Panc1 (cell line): ENCODE measurements around the gene SCNN1G. TPM values are rescaled to one million over a fixed set of nuclear protein-coding genes. Genes with fewer than 3 reads are reported as not detected.

Source experiments
- ATAC-seq: fragments of 200-7000 bp; cut with Tn5 transposase; 2 replicates; pipeline ENCODE4 v1.9.1; 2020; ENCODE audit warnings: mild to moderate bottlenecking, moderate library complexity
- BruUV-seq: library from RNA; stranded (reverse); fragments of 400-500 nt; replicated peaks from 2 replicates; lab custom pipeline; 2021; lab: Mats Ljungman, UMichigan
- CTCF ChIA-PET: fragments of 300-600 bp; sonication (Branson Sonifier 250); formaldehyde crosslinking; loops from one replicate; lab custom pipeline; 2022; ENCODE audit warnings: antibody characterized with exemption; lab: Charles Lee
- POLR2A ChIA-PET: fragments of 300-600 bp; sonication (Branson Sonifier 250); formaldehyde crosslinking; loops from one replicate; lab custom pipeline; 2022; ENCODE audit warnings: antibody characterized with exemption; lab: Charles Lee
- DNase-seq: peaks from one replicate; pipeline ENCODE4 v3.0.0-alpha.2; 2010; ENCODE audit warnings: low read depth, low spot score
- H3K27ac ChIP-seq: 2 replicates; pipeline ENCODE4 v1.5.1; 2011; ENCODE audit warnings: mild to moderate bottlenecking, low read length, inconsistent platforms
- H3K27me3 ChIP-seq: fragments of 200-500 bp; sonication (Bioruptor generic); 2 replicates; pipeline ENCODE4 v1.6.0; 2014; ENCODE audit warnings: low read length, inconsistent platforms; ENCODE audit not compliant: control insufficient read depth, insufficient read depth
- H3K36me3 ChIP-seq: fragments of 200-500 bp; sonication (Bioruptor generic); 2 replicates; pipeline ENCODE4 v1.5.1; 2014; ENCODE audit warnings: inconsistent platforms, mild to moderate bottlenecking, low read length, moderate library complexity; ENCODE audit not compliant: control insufficient read depth, insufficient read depth
- H3K4me1 ChIP-seq: 2 replicates; pipeline ENCODE4 v1.5.1; 2011; ENCODE audit warnings: inconsistent platforms, mild to moderate bottlenecking, low read length, moderate library complexity; ENCODE audit not compliant: control insufficient read depth, insufficient read depth
- H3K4me3 ChIP-seq, 2 experiments: 2 replicates each; pipeline ENCODE4 v1.5.1; 2011 to 2012; ENCODE audit warnings: low read depth in 2 of 2, low read length in 2 of 2, mild to moderate bottlenecking in 2 of 2, inconsistent platforms in 1 of 2, moderate library complexity in 1 of 2
- H3K9me3 ChIP-seq: fragments of 200-500 bp; sonication (Bioruptor generic); 2 replicates; pipeline ENCODE4 v1.5.1; 2014; ENCODE audit warnings: low read depth, mild to moderate bottlenecking, inconsistent platforms, low read length, moderate library complexity; ENCODE audit not compliant: control insufficient read depth, insufficient read depth
- POLR2AphosphoS5 ChIP-seq: IDR thresholded peaks from 2 replicates; pipeline ENCODE4 v1.6.1; 2012; ENCODE audit warnings: mild to moderate bottlenecking, low read depth, low read length, moderate library complexity
- SIN3A ChIP-seq: IDR thresholded peaks from 2 replicates; pipeline ENCODE4 v1.6.1; 2012; ENCODE audit warnings: low read depth, mild to moderate bottlenecking, low read length, moderate library complexity, borderline replicate concordance; ENCODE audit not compliant: insufficient read depth
- TCF7L2 ChIP-seq: IDR thresholded peaks from 2 replicates; pipeline ENCODE4 v1.6.1; 2011; ENCODE audit warnings: mild to moderate bottlenecking, low read depth, low read length, inconsistent platforms
- in situ Hi-C: cut with HindIII; loops from 2 replicates; pipeline ENCODE4 v1.10.0; 2016; ENCODE audit warnings: low sequenced_read_pairs, low pct_unique_long_range_greater_than_20kb
- intact Hi-C: fragments of 100-400 bp; cut with micrococcal nuclease; formaldehyde crosslinking; loops from one replicate; pipeline ENCODE4 v1.10.0; 2022; ENCODE audit not compliant: unreplicated experiment
- total RNA-seq: library from RNA; stranded (reverse); gene quantifications from one replicate; pipeline ENCODE4 v1.2.1, GENCODE V29; 2021; ENCODE audit not compliant: unreplicated experiment
- TF ChIP-seq, protein P1 (sequence below), 2 experiments: IDR thresholded peaks; 2 replicates each; pipeline ENCODE4 v1.6.1; 2011 to 2012; ENCODE audit warnings: low read depth in 2 of 2, control low read depth in 1 of 2, low read length in 1 of 2, mild to moderate bottlenecking in 1 of 2, moderate library complexity in 1 of 2; ENCODE audit not compliant: insufficient read depth in 1 of 2
- TF ChIP-seq, protein P2 (sequence below): fragments of 450-650 bp; IDR thresholded peaks from 2 replicates; pipeline ENCODE4 v1.5.1; 2017; ENCODE audit warnings: mild to moderate bottlenecking

Gene SCNN1G
- total RNA-seq, 1 experiment from 2014 or later, result 3.4 TPM

DNA sequence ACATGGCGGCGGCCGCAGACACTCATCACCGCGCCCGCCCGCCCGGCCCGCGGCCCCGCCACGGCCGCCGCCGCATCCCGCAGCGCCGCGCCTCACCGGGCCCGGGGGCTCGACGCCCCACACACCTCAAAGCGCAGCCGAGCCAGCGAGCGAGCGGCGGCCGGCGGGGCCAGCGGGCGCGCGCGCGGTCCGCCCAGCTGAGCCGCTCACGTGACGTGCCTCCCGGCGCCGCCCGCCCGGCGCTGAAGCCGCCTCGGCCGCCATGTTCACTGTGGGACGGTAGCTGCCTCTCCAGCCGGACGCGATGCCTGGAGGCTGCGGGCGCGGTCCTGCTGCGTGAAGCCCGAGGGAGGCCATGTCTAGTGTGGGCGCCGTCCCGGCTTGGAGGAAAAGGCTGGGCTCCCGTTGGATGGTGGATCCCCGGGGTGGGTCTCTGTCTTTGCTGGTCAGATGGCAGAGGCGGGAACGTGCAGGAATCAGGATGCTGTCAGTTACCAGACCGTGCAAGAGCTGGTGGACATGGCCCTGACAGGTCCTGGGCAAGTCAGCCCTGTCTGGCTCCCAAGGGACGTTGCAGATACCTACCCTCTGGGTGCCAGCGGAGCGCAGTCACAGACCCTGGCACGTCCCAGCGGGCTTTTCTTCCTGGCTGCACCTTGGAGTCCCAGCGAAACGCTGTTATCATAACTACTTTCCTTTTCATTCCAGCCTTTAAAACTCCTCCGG is 33.1 kb upstream of the SCNN1G start, which contains the start of gene USP31:
Gene USP31, minus strand, starts transcription at position 186 of the 726 bp plus-strand sequence. Its CDS starts 182 bp downstream, at position 4.
- BruUV-seq, result no TSS peak
- peaks cover 2% of the 10 kb centered on the region; the same call in 1 of the 2 replicates for H3K27me3 ChIP-seq
- peaks cover 30% of the 10 kb centered on the region for H3K4me1 ChIP-seq
- peak; percentile 68 for DNase-seq
- intact Hi-C loops, result no loop called here
- peak within 1 kb of the TSS; percentile 80 to 89 for H3K4me3 ChIP-seq
- CTCF ChIA-PET, result no interaction called here
- in situ Hi-C loops, result no loop called here
- no peaks in the 10 kb centered on the region for H3K9me3 ChIP-seq
- POLR2A ChIA-PET, result no interaction called here
- peak within 1 kb of the TSS; percentile 87 for H3K27ac ChIP-seq
- TF ChIP-seq SIN3A (peak; percentile 74; the same call in 1 of the 2 replicates), POLR2AphosphoS5 (peak; percentile 27), TCF7L2 (peak; percentile 41; the same call in 1 of the 2 replicates)
- TF ChIP-seq, protein P1, sequence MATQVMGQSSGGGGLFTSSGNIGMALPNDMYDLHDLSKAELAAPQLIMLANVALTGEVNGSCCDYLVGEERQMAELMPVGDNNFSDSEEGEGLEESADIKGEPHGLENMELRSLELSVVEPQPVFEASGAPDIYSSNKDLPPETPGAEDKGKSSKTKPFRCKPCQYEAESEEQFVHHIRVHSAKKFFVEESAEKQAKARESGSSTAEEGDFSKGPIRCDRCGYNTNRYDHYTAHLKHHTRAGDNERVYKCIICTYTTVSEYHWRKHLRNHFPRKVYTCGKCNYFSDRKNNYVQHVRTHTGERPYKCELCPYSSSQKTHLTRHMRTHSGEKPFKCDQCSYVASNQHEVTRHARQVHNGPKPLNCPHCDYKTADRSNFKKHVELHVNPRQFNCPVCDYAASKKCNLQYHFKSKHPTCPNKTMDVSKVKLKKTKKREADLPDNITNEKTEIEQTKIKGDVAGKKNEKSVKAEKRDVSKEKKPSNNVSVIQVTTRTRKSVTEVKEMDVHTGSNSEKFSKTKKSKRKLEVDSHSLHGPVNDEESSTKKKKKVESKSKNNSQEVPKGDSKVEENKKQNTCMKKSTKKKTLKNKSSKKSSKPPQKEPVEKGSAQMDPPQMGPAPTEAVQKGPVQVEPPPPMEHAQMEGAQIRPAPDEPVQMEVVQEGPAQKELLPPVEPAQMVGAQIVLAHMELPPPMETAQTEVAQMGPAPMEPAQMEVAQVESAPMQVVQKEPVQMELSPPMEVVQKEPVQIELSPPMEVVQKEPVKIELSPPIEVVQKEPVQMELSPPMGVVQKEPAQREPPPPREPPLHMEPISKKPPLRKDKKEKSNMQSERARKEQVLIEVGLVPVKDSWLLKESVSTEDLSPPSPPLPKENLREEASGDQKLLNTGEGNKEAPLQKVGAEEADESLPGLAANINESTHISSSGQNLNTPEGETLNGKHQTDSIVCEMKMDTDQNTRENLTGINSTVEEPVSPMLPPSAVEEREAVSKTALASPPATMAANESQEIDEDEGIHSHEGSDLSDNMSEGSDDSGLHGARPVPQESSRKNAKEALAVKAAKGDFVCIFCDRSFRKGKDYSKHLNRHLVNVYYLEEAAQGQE (IDR thresholded peaks at IDR 0.05; ENCODE audit: insufficient read depth in 1 of 2, low read depth in 2 of 2, low read length in 1 of 2), result no peak
- TF ChIP-seq, protein P2, sequence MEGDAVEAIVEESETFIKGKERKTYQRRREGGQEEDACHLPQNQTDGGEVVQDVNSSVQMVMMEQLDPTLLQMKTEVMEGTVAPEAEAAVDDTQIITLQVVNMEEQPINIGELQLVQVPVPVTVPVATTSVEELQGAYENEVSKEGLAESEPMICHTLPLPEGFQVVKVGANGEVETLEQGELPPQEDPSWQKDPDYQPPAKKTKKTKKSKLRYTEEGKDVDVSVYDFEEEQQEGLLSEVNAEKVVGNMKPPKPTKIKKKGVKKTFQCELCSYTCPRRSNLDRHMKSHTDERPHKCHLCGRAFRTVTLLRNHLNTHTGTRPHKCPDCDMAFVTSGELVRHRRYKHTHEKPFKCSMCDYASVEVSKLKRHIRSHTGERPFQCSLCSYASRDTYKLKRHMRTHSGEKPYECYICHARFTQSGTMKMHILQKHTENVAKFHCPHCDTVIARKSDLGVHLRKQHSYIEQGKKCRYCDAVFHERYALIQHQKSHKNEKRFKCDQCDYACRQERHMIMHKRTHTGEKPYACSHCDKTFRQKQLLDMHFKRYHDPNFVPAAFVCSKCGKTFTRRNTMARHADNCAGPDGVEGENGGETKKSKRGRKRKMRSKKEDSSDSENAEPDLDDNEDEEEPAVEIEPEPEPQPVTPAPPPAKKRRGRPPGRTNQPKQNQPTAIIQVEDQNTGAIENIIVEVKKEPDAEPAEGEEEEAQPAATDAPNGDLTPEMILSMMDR, result no peak
- ATAC-seq, result peak; percentile 97
- no peaks in the 10 kb centered on the region; the same call in 1 of the 2 replicates for H3K36me3 ChIP-seq

DNA sequence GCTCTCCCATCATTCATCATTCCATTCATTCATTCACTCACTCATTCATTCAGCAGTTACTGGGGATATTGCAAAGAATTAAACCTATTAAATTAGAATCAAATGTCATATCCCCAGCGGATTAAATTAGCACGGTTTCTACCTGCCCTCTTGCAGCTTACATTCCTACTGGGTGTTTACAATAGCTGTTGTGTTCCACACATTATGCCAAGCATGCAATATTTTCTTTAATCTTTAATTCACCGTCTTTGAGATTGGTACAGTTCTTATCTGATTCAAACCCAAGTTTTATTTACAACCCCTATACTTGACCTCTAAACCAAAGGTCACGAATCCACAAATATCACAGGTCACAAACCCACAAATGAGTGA is 32.6 kb upstream of the SCNN1G start:
- in situ Hi-C loops (no loop called here), intact Hi-C loops (no loop called here)
- TF ChIP-seq, protein P1 (IDR thresholded peaks at IDR 0.05; ENCODE audit: insufficient read depth in 1 of 2, low read depth in 2 of 2, low read length in 1 of 2), result no peak
- no peak for TF ChIP-seq POLR2AphosphoS5
- TF ChIP-seq, protein P2, result no peak
- TF ChIP-seq TCF7L2, result no peak
- TF ChIP-seq SIN3A, result no peak
- H3K4me3 ChIP-seq, result peak overlapping the region; percentile 80 to 89
- H3K4me1 ChIP-seq, result peaks cover 28% of the 10 kb centered on the region
- ChIA-PET POLR2A (no interaction called here), CTCF (no interaction called here)
- no peaks in the 10 kb centered on the region; the same call in 1 of the 2 replicates for H3K36me3 ChIP-seq
- H3K9me3 ChIP-seq, result no peaks in the 10 kb centered on the region
- peak overlapping the region; percentile 86 for H3K27ac ChIP-seq
- DNase-seq, result no peak
- ATAC-seq, result no peak
- BruUV-seq, result no TSS peak
- peaks cover 3% of the 10 kb centered on the region; the same call in 1 of the 2 replicates for H3K27me3 ChIP-seq
